NCI-H2227 treated with DMSO at 0.1 percent for 48 hours (cell line): ENCODE results near the gene SAXO1.

Experiments used
- DNase-seq: peaks from one replicate; lab custom pipeline; 2025; lab: John Stamatoyannopoulos, UW

The SAXO1 gene

GRCh38 chr9:18910916-18911315, 122.1 kb downstream of the SAXO1 start:
- peak; percentile 32 for DNase-seq

- no peak for DNase-seq
Observed at GRCh38 chr9:18910435-18910834, 122.6 kb downstream of the SAXO1 start.

DNA sequence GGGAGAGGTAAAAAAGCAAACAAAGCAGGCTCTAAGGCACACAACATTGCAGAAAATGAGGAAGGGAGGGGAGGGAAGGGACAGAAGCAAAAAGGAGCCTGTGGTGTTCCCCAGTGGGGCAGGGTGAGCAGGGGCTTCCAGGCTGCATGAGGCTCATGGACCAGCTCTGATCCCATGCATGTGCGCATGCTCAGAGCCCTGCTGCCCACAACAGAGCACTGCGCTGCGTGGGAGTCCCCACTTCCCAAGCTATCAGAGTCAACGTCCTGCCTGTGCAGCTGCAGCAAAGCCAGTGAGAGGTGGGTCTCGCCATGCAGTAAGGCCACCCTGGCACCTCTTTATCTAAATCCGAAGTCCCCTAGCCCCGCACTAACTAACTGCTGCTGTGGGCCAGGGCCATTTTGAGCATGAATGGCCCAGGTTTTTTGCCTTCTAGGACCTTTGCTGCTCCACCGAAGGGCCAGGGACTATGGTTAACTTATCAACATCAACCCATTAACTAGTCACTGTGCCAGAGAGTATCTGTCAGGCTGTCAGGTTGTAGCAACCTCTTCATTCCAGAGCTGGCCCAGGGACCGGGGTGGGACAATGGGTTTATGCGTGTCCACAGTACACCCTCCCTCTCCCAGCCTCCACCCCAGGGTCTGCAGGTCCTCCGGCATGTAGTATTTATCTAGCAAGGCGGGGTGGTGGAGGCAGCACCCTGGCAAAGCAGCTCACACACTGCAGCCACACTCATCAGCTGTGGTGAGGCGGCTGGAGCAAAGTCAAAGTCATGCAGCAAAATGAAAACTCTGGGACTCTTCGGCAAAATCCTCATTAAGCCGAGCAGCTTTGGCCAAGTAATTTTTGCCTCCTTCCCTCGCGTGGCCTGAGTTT, 123.6 kb downstream of the SAXO1 start:
- no peak for DNase-seq

DNA sequence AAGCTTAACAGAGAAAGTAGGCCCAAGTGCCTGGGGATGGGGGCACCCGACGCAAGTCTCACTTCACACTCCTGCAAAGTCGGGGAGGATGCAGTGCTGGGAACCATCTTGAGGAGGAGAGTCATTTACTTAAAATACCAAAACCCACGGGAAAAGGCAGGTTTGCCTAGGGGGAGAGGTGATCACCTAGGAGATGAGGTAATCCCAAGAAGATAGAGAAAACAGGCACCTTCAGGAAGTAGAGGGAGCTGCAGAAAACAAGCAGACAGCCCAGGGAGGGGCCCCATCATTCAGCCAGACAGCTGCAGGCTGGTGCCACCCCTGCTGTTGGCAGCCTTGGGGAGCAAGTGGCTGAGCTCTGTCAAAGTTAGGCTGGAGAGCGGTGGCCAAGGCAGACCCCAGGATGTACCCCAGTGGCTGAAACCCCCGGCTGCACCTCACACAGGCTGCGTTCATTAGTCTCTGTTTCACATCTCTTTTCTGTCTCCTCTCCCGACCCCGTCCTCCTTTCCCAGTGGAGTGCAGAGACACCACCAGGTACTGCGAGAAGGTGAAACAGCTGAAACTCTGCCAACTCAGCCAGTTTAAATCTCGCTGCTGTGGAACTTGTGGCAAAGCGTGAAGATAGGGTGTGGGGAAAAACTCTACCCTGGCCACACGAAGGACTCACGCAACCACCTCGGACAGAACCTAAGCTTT, 124.9 kb downstream of the SAXO1 start:
- no peak for DNase-seq

GRCh38 chr9:18906656-18907395, 126.2 kb downstream of the SAXO1 start:
- no peak for DNase-seq

DNA sequence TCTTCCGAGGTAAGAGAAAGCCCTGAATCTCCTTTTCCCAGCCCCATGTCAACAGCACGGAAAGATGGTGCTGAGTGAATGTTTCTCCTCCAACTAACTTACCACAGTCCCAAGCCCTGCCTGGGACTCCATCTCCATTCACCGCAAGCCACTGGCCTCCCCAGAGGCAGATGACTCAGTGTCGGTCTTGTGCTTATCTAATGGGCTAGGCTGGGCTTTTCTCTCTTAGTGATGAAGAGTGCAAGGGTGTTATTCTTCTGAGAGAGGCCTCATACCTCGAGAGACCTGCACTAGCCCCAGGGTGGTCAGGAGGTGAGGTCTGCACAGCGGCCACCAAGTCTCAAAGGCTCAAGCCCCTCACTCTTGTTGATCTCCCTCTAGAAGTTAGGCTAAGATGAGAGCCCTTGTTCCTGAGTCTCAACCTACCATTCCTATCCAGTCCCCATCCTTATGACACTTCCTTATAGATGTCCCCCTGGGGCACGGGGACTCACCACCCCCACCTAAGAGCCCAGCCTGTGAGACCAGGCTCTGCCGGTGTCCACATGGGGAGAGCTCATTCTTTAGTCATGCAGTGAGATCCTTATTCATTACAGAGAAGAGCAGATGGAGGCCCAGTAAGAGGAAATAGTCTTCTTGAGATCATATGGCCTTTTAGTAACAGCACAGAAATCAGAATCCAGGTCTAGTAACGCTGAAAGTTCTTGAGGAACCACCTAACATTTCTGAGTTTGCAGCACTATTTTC, 127.0 kb downstream of the SAXO1 start:
- DNase-seq = no peak

- no peak for DNase-seq
Observed at GRCh38 chr9:18905028-18905882, 127.8 kb downstream of the SAXO1 start.

DNA sequence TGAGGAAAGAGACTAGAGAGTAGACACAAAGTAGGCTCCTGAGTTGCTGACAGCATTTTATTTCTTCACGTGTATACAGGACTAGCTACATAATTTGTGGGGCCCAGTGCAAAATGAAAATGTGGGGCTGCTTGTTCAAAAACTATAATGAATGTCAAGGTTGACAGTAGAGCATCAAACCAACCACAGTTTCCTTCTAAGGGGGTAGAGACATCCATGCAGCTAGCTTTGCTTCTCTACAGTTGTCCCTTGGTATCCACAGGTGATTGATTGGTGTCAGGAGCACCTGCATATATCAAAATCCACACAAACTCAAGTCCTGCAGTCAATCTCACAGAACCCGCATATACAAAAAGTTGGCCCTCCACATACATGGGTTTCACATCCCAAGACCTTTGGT, 129.6 kb downstream of the SAXO1 start:
- DNase-seq = no peak

DNA sequence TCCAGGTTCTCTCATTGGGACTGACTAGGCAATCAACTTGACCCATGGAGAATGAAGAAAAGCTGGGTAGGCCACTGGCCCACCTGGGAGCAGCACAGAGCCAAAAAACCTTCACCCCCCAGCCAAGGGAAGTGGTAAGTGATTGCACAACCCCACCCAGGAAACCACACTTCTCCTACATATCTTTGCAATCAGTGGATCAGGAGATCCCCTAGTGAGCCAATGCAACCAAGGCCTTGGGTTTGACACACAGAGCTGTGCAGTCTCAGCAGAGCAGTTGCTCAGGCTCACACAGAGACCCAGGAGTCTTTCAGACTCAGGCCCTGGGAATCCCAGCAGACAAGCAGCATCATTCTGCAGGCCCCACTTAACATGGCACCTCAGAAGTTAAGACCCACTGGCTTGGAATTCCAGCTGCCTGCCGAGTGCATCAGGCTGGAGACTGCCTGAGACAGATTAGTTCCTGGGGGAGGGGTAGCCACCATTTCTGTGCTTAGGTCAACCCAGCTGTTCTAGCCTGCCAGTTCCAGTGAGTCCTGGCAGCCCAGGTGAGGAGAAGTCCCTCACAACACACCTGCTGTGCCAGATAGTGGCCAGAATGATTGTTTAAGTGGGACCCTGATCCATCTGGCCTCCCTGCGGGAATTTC, 136.4 kb downstream of the SAXO1 start:
- DNase-seq = no peak

GRCh38 chr9:18896004-18896403, 137.0 kb downstream of the SAXO1 start:
- DNase-seq = no peak

DNA sequence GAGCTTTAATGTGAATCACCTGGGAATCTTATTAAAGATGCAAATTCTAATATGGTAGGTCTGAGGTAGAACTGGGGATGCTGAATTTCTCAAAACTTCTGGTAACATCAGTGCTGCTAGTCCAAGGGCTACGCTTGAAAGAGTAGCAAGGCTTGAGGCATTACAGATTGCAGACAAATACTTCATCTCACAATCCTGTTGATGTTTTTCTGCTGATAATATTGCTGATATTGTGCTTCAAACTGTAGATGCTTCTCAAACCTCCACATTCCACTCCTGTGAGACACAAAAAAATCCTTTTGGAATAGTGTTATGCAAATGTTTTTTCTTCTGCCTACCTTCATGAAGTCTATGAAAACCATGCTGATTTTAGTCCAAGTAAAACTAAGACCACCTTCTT, 139.5 kb downstream of the SAXO1 start:
- no peak for DNase-seq

GRCh38 chr9:18893046-18893445, 140.0 kb downstream of the SAXO1 start:
- no peak for DNase-seq

DNA sequence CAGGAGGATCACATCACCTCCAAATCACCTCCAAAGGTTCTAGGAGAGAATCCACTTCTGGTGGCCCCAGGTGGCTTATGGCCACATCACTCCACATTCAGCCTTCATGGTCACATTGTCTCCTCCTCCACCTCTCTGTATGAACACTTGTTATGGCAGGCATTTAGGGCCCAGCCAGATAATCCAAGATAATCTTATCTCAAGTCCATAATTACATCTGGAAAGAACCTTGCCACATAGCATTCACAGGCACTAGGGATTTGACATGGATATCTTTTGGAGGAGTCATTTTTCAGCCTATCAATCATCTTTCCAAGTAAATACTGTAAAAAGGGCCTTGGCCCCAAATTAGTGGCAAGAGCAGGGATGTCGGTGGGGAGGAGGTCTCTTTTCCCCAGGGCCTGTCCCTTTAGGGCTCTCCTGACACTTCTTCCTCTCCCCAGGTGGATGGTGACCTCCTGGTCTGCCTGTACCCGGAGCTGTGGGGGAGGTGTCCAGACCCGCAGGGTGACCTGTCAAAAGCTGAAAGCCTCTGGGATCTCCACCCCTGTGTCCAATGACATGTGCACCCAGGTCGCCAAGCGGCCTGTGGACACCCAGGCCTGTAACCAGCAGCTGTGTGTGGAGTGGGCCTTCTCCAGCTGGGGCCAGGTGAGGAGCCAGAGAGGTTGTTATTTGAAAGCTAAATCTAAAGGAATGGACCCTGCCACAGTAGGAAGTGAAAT, 140.9 kb downstream of the SAXO1 start:
- no peak for DNase-seq

- no peak for DNase-seq
Observed at GRCh38 chr9:18890372-18890771, 142.6 kb downstream of the SAXO1 start.

DNA sequence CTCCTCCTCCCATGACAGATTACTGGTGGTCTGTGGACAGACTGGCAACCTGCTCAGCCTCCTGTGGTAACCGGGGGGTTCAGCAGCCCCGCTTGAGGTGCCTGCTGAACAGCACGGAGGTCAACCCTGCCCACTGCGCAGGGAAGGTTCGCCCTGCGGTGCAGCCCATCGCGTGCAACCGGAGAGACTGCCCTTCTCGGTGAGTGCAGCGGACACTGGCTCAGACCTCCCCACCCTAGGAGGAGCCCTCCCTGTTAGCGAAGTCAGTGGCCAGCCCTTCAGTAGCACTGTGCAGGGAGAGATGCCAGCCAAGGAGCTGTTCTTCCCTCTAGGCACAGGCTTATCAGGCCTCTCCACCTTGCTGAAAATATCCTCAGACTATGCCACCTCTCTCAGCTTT, 143.5 kb downstream of the SAXO1 start:
- no peak for DNase-seq

- DNase-seq = no peak
Observed at GRCh38 chr9:18888290-18888689, 144.7 kb downstream of the SAXO1 start.

GRCh38 chr9:18887546-18887945, 145.5 kb downstream of the SAXO1 start:
- no peak for DNase-seq

- DNase-seq = no peak
Observed at GRCh38 chr9:18881758-18882157, 151.3 kb downstream of the SAXO1 start.

DNA sequence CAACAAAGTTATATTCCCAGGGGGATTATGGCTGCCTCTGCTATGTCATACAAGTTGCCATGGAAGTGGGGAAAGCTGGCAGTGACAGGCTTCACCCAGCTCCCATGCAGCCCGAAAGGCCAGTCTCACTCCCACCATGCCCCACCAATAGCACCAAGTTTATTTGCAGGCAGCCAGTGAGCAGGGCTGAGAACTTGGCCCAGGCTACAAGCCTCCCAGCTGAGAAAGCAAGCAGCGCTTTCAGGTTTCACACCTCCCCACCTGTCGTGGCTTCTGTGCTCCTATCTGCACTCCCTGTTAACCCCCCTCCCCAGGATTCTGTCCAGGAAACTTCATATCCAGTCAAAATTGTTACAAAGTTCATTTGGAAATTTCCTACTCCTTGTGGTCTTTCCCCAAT, 155.0 kb downstream of the SAXO1 start:
- DNase-seq = no peak
